ENCODE data around the gene SLC35D3. TPM values are rescaled to one million over a fixed set of nuclear protein-coding genes. Genes with fewer than 3 reads are reported as not detected.
"Not testable (repeated sequence)": the region's sequence is repeated elsewhere in the genome, so short reads cannot be mapped to it uniquely, and the experiment has no call there.

The SLC35D3 gene
- total RNA-seq, 1 donor from 2014 or later = not detected

DNA sequence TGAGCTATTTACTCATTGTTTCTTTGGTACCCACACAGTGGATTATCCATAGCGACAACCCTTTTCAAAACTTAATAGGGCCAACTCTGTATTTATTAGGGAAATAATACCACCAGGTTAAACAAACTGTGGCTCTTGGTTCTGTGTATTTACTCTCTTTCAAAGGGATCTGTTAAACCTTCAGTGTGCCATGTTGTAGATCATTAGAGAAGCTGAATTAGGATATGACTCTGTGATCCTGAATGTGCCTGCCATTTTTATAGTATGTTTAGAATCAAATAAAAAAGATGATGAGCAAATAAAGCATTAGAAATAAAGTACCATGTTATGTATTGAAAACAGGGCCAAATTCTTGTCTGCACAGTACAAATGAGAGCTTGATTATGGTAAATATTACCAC, 25.0 kb upstream of the SLC35D3 start:
- no peak for DNase-seq (ENCODE audit: low spot score)
- Mint-ChIP-seq H3K27me3 (ENCODE audit: low read depth) (no peaks in the 10 kb centered on the region), H3K9me3 (no peaks in the 10 kb centered on the region), H3K4me3 (ENCODE audit: low read depth) (no peak overlapping the region), H3K27ac (no peak overlapping the region), H3K36me3 (ENCODE audit: low read depth) (peaks cover 8% of the 10 kb centered on the region), H3K4me1 (ENCODE audit: low read depth) (no peaks in the 10 kb centered on the region)
- intact Hi-C loops (cut with micrococcal nuclease) = no loop called here

DNA sequence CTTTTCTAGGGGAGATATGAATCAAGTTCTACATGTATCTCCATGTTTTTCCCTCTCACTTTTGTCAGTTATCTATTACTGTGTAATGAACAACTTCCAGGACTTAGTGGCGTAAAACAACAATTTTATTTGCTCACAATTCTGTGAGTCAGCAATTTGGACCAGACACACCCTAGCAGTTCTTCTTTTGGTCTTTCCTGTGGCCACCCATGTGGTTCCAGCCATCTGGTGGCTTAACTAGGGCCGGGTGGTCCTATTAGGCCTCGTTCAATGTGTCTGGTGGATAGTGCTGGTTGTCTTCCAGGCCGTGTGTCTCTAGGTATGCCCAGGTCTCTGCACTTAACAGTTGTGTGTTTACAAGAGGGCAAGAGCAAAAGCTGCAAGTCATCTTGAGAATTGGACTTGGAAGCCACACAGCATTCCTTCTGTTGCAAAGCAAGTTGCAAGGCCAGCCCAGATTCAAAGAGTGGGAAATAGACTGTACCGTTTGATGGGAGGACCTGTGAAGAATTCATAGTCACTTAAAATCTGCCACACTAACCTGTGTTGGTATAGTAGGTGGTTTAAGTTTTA, 20.8 kb upstream of the SLC35D3 start:
- H3K4me1 Mint-ChIP-seq (ENCODE audit: low read depth) = no peaks in the 10 kb centered on the region
- H3K27me3 Mint-ChIP-seq (ENCODE audit: low read depth) = no peaks in the 10 kb centered on the region
- no peak for DNase-seq (ENCODE audit: low spot score)
- H3K36me3 Mint-ChIP-seq (ENCODE audit: low read depth) = peaks cover 8% of the 10 kb centered on the region
- intact Hi-C loops (cut with micrococcal nuclease) = no loop called here
- no peaks in the 10 kb centered on the region for H3K9me3 Mint-ChIP-seq
- no peak overlapping the region for H3K27ac Mint-ChIP-seq
- H3K4me3 Mint-ChIP-seq (ENCODE audit: low read depth) = no peak overlapping the region

DNA sequence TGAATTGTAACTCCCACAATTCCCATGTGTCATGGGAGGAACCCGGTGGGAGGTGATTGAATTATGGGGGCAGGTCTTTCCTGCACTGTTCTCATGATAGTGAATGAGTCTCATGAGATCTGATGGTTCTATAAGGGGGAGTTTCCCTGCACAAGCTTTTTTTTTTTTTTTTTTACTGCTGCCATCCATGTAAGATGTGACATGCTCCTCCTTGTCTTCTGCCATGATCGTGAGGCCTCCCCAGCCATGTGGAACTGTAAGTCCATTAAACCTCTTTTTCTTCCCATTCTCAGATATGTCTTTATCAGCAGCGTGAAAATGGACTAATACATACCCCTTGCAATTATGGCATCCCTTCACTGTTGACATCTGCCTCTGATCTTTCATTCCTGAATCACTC, 17.6 kb upstream of the SLC35D3 start:
- H3K36me3 Mint-ChIP-seq (ENCODE audit: low read depth); H3K27ac Mint-ChIP-seq; H3K27me3 Mint-ChIP-seq (ENCODE audit: low read depth); H3K9me3 Mint-ChIP-seq; H3K4me3 Mint-ChIP-seq (ENCODE audit: low read depth); intact Hi-C loops (cut with micrococcal nuclease); DNase-seq (ENCODE audit: low spot score); H3K4me1 Mint-ChIP-seq (ENCODE audit: low read depth): not testable (repeated sequence)

GRCh38 chr6:136914947-136915346, 7.2 kb upstream of the SLC35D3 start:
- no peak for DNase-seq (ENCODE audit: low spot score)
- peaks cover 16% of the 10 kb centered on the region for H3K27me3 Mint-ChIP-seq (ENCODE audit: low read depth)
- no peaks in the 10 kb centered on the region for H3K9me3 Mint-ChIP-seq
- no peak overlapping the region for H3K27ac Mint-ChIP-seq
- no peaks in the 10 kb centered on the region for H3K4me1 Mint-ChIP-seq (ENCODE audit: low read depth)
- intact Hi-C loops (cut with micrococcal nuclease) = no loop called here
- H3K4me3 Mint-ChIP-seq (ENCODE audit: low read depth) = no peak overlapping the region
- H3K36me3 Mint-ChIP-seq (ENCODE audit: low read depth) = no peaks in the 10 kb centered on the region

DNA sequence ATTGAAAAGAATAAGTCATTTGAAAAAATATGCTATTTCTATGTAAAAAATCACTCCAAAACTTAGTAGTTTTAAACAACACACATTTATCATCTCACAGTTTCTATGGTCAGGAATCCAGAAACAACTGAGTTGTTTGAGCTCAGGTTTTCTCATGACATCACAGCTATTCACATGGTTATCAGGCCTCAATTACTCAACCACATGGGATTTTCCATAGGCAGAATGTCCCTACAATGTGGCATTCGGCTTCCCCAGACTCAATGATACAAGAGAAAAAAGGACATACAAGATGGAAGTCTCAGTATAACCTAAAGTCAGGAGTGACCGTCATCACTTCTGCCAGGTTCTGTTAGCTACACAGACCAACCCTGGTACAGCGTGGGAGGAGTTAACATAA, 3.4 kb upstream of the SLC35D3 start:
- Mint-ChIP-seq H3K9me3 (no peaks in the 10 kb centered on the region), H3K4me3 (ENCODE audit: low read depth) (no peak overlapping the region)

DNA sequence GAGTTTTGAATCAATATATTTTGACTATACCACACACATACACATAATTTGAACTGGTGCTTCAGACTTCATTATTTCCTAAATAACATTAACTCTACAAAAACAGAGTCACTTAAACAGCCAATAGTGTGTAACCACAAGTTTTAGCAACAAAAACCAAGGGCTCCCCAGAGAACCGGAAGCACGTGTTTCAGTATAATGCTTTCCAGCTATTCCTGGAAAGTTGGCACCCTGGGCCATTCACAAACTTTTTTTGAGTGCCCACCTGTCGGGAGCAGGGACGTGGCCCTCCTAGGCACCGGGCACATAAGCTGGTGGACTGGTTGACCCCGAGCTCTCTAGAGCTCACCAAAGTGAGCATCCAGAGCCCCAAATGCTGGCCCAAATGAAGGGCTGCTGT, 1.9 kb upstream of the SLC35D3 start:
- peaks cover 50% of the 10 kb centered on the region for H3K27me3 Mint-ChIP-seq (ENCODE audit: low read depth)
- H3K4me1 Mint-ChIP-seq (ENCODE audit: low read depth) = peaks cover 14% of the 10 kb centered on the region
- intact Hi-C loops (cut with micrococcal nuclease) = loop anchor here (5.0 kb wide), 2 partner anchors 98 to 567 kb away; partner anchors contain the start of gene PEX7
- DNase-seq (ENCODE audit: low spot score) = peak; percentile 11
- H3K36me3 Mint-ChIP-seq (ENCODE audit: low read depth) = no peaks in the 10 kb centered on the region
- no peak overlapping the region for H3K27ac Mint-ChIP-seq
- peak overlapping the region; percentile 71 for H3K4me3 Mint-ChIP-seq (ENCODE audit: low read depth)
- no peaks in the 10 kb centered on the region for H3K9me3 Mint-ChIP-seq

More for the DNA sequence above, 3.4 kb upstream of the SLC35D3 start:
- H3K27ac Mint-ChIP-seq = no peak overlapping the region
- peaks cover 13% of the 10 kb centered on the region for H3K4me1 Mint-ChIP-seq (ENCODE audit: low read depth)
- peaks cover 37% of the 10 kb centered on the region for H3K27me3 Mint-ChIP-seq (ENCODE audit: low read depth)
- no peak for DNase-seq (ENCODE audit: low spot score)
- intact Hi-C loops (cut with micrococcal nuclease) = no loop called here
- no peaks in the 10 kb centered on the region for H3K36me3 Mint-ChIP-seq (ENCODE audit: low read depth)

GRCh38 chr6:136920671-136921380, 1.3 kb upstream of the SLC35D3 start:
- peaks cover 14% of the 10 kb centered on the region for H3K4me1 Mint-ChIP-seq (ENCODE audit: low read depth)
- DNase-seq (ENCODE audit: low spot score) = no peak
- intact Hi-C loops (cut with micrococcal nuclease) = loop anchor here (5.0 kb wide), 2 partner anchors 99 to 566 kb away; partner anchors contain the start of gene PEX7
- H3K27me3 Mint-ChIP-seq (ENCODE audit: low read depth) = peaks cover 54% of the 10 kb centered on the region
- H3K9me3 Mint-ChIP-seq = no peaks in the 10 kb centered on the region
- H3K4me3 Mint-ChIP-seq (ENCODE audit: low read depth) = peak overlapping the region; percentile 71
- no peak overlapping the region for H3K27ac Mint-ChIP-seq
- no peaks in the 10 kb centered on the region for H3K36me3 Mint-ChIP-seq (ENCODE audit: low read depth)

- Mint-ChIP-seq H3K27ac (no peak overlapping the region), H3K9me3 (no peaks in the 10 kb centered on the region), H3K4me3 (ENCODE audit: low read depth) (peak overlapping the region; percentile 71), H3K27me3 (ENCODE audit: low read depth) (peaks cover 57% of the 10 kb centered on the region), H3K4me1 (ENCODE audit: low read depth) (peaks cover 14% of the 10 kb centered on the region), H3K36me3 (ENCODE audit: low read depth) (no peaks in the 10 kb centered on the region)
- intact Hi-C loops (cut with micrococcal nuclease) = loop anchor here (5.0 kb wide), 2 partner anchors 99 to 566 kb away; partner anchors contain the start of gene PEX7
- DNase-seq (ENCODE audit: low spot score) = no peak
These were observed 643 bp upstream of the SLC35D3 start for GRCh38 chr6:136921381-136921935.

DNA sequence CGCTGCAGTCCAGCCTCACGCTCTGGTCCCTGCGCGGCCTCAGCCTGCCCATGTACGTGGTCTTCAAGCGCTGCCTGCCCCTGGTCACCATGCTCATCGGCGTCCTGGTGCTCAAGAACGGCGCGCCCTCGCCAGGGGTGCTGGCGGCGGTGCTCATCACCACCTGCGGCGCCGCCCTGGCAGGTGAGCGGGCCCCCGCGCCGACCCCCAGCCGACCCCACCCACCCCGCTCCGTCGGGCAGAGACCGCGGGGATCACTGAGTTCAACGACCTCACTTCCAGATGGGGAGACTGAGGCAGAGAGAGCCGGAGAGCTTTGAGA, 545 bp downstream of the SLC35D3 start:
- DNase-seq (ENCODE audit: low spot score) = no peak
- Mint-ChIP-seq H3K4me1 (ENCODE audit: low read depth) (peaks cover 14% of the 10 kb centered on the region), H3K36me3 (ENCODE audit: low read depth) (no peaks in the 10 kb centered on the region), H3K4me3 (ENCODE audit: low read depth) (peak overlapping the region; percentile 74), H3K9me3 (no peaks in the 10 kb centered on the region), H3K27ac (no peak overlapping the region), H3K27me3 (ENCODE audit: low read depth) (peaks cover 57% of the 10 kb centered on the region)
- intact Hi-C loops (cut with micrococcal nuclease) = loop anchor here (5.0 kb wide), 2 partner anchors 100 to 565 kb away; partner anchors contain the start of gene PEX7

DNA sequence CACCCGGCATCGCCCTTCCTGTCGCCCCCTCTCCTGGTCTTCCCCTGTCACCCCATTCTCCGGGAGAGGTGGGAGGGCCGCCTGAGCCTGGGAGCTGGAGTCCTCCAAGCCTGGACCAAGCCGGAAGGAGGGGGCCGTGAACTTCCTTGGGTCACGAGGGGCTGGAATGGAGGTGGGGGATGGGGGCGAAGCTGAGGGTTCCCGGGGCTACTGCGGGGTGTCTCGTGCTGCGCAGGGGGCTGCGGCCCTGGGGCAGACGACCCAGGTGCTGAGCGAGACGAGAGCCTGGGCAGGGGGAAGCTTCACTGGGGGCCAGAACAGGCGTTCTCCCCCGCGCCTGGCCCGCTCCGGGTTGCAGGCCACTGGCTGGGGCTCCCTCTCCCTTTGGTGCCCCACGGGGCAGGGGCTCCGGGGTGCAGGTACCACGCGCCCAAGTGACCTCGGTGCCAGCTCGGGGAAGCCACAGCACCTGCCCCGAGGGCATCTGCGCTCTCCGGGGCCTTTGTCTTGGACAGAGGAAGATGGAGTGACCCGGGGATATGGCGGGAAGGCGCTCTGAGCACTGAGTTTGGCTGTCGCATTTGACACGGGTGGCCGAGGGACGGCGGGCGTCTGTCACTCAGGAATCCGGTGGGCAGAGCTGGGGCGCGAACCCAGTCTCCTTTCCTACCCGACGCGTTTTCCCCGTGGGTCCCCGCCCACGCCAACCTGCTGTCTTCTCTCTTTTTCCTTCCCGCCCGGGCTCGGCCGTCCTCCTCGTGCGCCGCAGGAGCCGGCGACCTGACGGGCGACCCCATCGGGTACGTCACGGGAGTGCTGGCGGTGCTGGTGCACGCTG, 1.2 kb downstream of the SLC35D3 start:
- H3K27ac Mint-ChIP-seq = no peak overlapping the region
- H3K4me3 Mint-ChIP-seq (ENCODE audit: low read depth) = peak overlapping the region; percentile 60
- H3K27me3 Mint-ChIP-seq (ENCODE audit: low read depth) = peaks cover 57% of the 10 kb centered on the region
- no peaks in the 10 kb centered on the region for H3K36me3 Mint-ChIP-seq (ENCODE audit: low read depth)
- intact Hi-C loops (cut with micrococcal nuclease) = loop anchor here (5.0 kb wide), 2 partner anchors 101 to 564 kb away; partner anchors contain the start of gene PEX7
- peaks cover 14% of the 10 kb centered on the region for H3K4me1 Mint-ChIP-seq (ENCODE audit: low read depth)
- no peak for DNase-seq (ENCODE audit: low spot score)
- H3K9me3 Mint-ChIP-seq = no peaks in the 10 kb centered on the region

DNA sequence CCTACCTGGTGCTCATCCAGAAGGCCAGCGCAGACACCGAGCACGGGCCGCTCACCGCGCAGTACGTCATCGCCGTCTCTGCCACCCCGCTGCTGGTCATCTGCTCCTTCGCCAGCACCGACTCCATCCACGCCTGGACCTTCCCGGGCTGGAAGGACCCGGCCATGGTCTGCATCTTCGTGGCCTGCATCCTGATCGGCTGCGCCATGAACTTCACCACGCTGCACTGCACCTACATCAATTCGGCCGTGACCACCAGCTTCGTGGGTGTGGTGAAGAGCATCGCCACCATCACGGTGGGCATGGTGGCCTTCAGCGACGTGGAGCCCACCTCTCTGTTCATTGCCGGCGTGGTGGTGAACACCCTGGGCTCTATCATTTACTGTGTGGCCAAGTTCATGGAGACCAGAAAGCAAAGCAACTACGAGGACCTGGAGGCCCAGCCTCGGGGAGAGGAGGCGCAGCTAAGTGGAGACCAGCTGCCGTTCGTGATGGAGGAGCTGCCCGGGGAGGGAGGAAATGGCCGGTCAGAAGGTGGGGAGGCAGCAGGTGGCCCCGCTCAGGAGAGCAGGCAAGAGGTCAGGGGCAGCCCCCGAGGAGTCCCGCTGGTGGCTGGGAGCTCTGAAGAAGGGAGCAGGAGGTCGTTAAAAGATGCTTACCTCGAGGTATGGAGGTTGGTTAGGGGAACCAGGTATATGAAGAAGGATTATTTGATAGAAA, 2.0 kb downstream of the SLC35D3 start:
- peaks cover 14% of the 10 kb centered on the region for H3K4me1 Mint-ChIP-seq (ENCODE audit: low read depth)
- H3K36me3 Mint-ChIP-seq (ENCODE audit: low read depth) = no peaks in the 10 kb centered on the region
- H3K27ac Mint-ChIP-seq = no peak overlapping the region
- DNase-seq (ENCODE audit: low spot score) = no peak
- no peaks in the 10 kb centered on the region for H3K9me3 Mint-ChIP-seq
- peaks cover 53% of the 10 kb centered on the region for H3K27me3 Mint-ChIP-seq (ENCODE audit: low read depth)
- intact Hi-C loops (cut with micrococcal nuclease) = loop anchor here (5.0 kb wide), 2 partner anchors 102 to 563 kb away; partner anchors contain the start of gene PEX7
- peak overlapping the region; percentile 60 for H3K4me3 Mint-ChIP-seq (ENCODE audit: low read depth)

GRCh38 chr6:136926383-136926782, 4.3 kb downstream of the SLC35D3 start:
- Mint-ChIP-seq H3K36me3 (ENCODE audit: low read depth) (no peaks in the 10 kb centered on the region), H3K4me3 (ENCODE audit: low read depth) (no peak overlapping the region), H3K27me3 (ENCODE audit: low read depth) (peaks cover 38% of the 10 kb centered on the region), H3K4me1 (ENCODE audit: low read depth) (peaks cover 2% of the 10 kb centered on the region), H3K27ac (no peak overlapping the region), H3K9me3 (no peaks in the 10 kb centered on the region)
- no peak for DNase-seq (ENCODE audit: low spot score)
- intact Hi-C loops (cut with micrococcal nuclease) = no loop called here
